NCI-H510A treated with DMSO at 0.1 percent for 48 hours (cell line): ENCODE data around the gene RNASEH2A.

Experiments
- DNase-seq: peaks from one replicate; lab custom pipeline; 2025; lab: John Stamatoyannopoulos, UW

RNASEH2A gene

GRCh38 chr19:12806242-12807081, at the start of gene RNASEH2A:
Gene RNASEH2A, plus strand, starts transcription at chr19:12806584. Its CDS starts 90 bp downstream, at chr19:12806674.
- peak; percentile 87 for DNase-seq

- DNase-seq: peak; percentile 65
Measured at GRCh38 chr19:12757544-12758274, 48.7 kb upstream of the RNASEH2A start.

GRCh38 chr19:12759686-12760085, 46.7 kb upstream of the RNASEH2A start:
- no peak for DNase-seq

GRCh38 chr19:12763100-12763499, 43.3 kb upstream of the RNASEH2A start:
- no peak for DNase-seq

DNA sequence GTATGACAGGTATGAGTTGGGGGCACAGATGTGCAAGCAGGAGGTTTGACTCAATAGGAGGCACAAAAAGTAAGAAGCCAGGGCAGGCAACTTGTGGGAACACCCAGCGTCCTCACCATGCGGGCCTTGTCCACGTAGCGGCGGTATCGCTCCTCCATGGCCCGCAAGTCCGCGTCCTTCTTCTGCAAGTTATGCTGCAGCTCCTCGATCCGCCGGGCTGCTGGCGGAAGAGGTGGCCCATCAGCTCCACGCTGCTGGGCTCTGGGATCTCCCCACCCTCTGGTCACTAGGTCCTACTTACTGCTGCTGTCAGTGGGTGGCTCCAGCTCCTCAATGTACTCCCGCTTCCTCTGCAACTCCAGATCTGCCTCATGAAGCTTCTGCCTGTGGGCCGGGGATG, 41.7 kb upstream of the RNASEH2A start:
- DNase-seq: no peak

- no peak for DNase-seq
Measured at GRCh38 chr19:12766051-12766521, 40.3 kb upstream of the RNASEH2A start.

- no peak for DNase-seq
Measured at GRCh38 chr19:12767150-12767549, 39.2 kb upstream of the RNASEH2A start.

DNA sequence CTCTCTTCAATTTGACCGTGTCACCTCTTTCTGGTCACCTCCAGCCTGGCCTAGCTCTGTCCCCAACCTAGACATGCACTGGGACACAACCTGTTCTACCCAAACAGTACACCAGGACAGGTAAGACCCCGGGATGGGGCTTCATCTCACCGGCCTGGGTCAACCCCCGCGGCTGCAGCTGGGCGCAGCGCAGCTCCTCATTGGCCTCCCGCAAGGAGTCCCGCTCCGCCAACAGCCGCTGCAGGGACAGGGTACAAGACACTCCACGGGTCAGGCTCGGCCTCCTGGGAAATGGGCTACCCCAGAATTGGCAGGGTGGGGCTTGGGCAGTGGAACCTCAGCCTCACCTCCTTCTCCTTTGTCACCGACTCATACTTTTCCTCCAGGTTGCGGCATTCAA, 38.7 kb upstream of the RNASEH2A start:
- DNase-seq: no peak

- no peak for DNase-seq
Measured at GRCh38 chr19:12769689-12770088, 36.7 kb upstream of the RNASEH2A start.

DNA sequence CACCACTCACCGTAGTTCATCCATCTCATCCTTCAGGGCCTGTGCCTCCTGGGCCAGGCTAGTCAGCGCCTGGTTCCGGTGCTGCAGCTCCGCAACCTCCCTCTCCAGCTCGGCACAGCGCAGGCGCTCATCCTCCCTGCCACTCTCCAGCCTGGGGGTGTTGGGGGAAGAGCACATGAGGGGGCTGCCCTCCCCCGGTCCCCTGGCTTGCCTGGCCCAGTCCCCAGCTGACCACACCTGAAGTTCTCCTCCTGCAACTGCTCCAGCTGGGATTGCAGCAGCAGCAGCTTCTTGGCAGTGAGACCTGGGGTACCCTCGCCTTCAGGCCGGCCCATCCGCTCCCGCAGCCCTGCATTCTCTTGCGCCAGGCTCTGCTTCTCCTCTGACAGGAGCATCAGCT, 35.5 kb upstream of the RNASEH2A start:
- DNase-seq: no peak

- no peak for DNase-seq
Measured at GRCh38 chr19:12772323-12772722, 34.1 kb upstream of the RNASEH2A start.

GRCh38 chr19:12773571-12773970, 32.8 kb upstream of the RNASEH2A start:
- no peak for DNase-seq

GRCh38 chr19:12774588-12775555, 31.5 kb upstream of the RNASEH2A start, which contains the start of gene HOOK2:
Gene HOOK2, minus strand, starts transcription at chr19:12775552. Its CDS starts 103 bp downstream, at chr19:12775449.
- DNase-seq: peak; percentile 79

DNA sequence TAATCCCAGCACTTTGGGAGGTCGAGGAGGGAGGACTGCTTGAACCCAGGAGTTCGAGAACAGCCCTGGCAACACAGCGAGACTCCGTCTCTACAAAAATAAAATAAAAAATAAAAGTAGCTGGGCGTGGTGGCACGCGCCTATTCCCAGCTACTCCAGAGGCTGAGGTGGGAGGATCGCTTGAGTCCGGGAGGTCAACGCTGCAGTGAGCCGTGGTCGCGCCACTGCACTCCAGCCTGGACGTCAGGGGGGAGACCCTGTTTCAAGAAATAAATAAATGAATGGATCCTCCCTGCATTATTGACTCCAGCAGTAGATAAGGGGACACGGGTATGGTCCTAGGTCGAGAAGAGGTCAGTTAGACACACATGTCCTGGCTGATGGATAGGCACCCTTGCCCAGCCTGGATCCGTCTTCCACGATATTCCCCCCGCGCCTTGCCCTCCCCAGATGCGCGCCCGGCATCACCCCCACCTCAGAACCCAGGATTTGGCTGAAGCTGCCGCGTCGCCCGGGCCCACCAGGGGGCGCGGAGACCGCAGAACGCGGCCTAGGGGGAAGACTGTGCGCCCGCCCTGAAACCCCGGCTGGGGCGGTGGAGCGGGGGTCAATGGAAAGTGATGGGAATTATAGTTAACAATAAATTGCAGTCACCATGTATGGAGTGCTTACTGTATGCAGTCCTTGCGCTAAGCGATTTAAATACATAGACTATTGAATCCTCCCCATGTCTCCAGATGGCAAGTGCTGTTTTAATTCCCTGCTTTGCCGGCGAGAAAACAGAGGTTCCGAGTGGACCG, 29.0 kb upstream of the RNASEH2A start:
- peak; percentile 82 for DNase-seq

- peak; percentile 57 for DNase-seq
Measured at GRCh38 chr19:12778017-12778904, 28.1 kb upstream of the RNASEH2A start.

- DNase-seq: no peak
Measured at GRCh38 chr19:12778905-12779161, 27.6 kb upstream of the RNASEH2A start.

DNA sequence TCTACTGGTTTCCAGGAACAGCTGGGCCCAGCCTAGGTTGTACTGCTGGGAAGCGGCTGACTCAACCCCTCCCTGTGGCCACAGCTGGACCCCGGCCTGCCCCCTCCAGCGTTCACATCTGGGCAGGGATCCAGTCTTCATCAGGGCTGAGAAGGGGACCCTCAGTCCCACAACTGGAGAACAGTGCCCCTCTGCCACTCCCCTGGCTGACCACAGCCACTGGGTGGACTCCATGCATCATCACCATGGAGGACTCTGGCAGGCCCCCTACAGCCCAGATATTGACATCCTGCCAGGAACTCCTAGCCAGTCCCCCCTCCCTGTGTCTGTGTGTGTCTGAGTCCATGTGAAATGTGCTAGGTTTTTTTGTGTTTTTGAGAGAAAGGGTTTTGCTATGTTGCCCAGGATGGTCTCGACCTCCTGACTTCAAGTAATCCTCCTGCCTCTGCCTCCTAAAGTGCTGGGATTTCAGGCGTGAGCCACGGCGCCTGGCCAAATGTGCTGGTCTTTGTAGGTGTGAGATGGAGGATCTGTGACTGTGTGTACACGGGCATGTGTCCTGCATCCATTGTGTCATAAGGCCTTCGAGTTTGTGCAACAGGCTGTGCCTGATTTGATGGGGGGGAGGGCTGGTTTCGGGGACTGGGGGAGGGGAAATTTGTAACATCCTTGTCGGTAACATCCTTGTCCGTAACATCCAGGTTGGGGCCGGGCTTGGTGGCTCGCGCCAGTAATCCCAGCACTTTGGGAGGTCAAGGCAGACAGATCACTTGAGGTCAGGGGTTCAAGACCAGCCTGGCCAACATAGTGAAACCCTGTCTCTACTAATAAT, 27.0 kb upstream of the RNASEH2A start:
- DNase-seq: no peak

DNA sequence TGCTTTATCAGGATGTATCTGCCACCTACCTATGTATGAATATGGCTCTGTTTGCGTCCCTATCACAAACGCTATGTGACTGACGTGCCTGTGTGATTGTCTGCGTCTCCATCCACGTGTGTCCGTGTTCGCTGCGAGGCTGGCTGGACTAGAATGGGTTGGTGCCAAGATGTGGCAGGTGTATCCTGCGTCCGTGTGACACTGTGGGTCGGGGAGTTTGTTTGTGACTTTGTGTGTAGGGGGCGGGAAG, 24.3 kb upstream of the RNASEH2A start:
- no peak for DNase-seq

DNA sequence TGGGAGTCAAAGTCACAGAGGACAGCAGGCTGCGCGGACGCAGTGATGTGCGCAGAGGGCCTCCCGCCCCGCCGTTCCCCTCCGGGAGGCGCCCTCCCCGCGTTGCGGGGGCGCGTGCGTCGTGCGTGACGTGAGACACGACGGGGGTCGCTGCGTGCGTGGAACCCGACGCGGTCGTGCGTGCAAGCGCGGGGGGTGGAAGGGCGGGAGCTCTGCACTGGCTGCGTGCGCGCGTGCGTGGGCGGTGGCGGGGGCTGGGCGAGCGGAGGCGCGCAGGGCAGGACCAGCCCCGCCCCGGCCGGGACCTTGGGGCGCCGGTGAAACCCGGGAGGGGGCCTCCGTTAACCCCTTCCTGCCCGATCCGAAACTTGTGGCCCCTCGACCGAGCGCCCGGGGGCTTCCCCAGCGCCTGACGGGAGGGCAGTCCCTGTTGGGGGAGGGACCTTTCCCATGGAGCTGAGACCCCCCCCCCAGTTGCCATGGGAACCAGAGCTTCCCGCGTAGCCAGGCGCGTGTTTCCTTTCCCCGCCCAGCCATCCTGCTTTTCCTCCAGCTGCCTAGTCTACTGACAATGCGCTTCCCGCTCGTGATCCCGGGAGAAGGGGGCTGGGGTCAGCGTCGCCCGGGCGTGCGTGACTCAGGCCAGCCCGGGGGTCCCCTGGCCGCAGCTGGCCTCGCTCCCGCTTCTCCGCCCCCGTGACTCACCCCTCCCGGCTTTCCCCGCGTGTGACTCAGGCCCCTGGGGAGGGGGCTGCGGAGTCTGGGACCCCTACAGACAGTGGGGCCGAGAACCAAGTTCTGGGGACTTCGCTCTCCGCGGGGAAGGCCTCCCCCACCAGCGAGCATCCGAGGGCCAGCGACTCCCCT, 23.7 kb upstream of the RNASEH2A start:
- peak; percentile 24 for DNase-seq
